PC-9 (cell line): ENCODE data around the gene ABCC6. TPM values are rescaled to one million over a fixed set of nuclear protein-coding genes. Genes with fewer than 3 reads are reported as not detected.

ENCODE experiments used
- BruUV-seq: library from RNA; stranded (reverse); fragments of 400-500 nt; replicated peaks from 2 replicates; lab custom pipeline; 2021; lab: Mats Ljungman, UMichigan
- CTCF ChIA-PET: fragments of 300-600 bp; sonication (Branson Sonifier 250); formaldehyde crosslinking; loops from one replicate; lab custom pipeline; 2022; ENCODE audit warnings: antibody characterized with exemption; lab: Charles Lee
- POLR2A ChIA-PET: fragments of 300-600 bp; sonication (Branson Sonifier 250); formaldehyde crosslinking; loops from one replicate; lab custom pipeline; 2022; ENCODE audit warnings: antibody characterized with exemption; ENCODE audit not compliant: unreplicated experiment; lab: Charles Lee
- DNase-seq, 2 experiments: peaks; one replicate each; pipeline versions ENCODE4 v3.0.0 to v3.0.0-alpha.2; 2015 to 2022; ENCODE audit warnings: mixed read lengths in 1 of 2
- H2AFZ ChIP-seq: fragments of 200-600 bp; sonication (generic); 2 replicates; pipeline ENCODE4 v1.8.1; 2017; ENCODE audit warnings: antibody characterized with exemption
- H3F3A ChIP-seq: fragments of 200-600 bp; sonication (generic); 2 replicates; pipeline ENCODE4 v1.8.1; 2017; ENCODE audit warnings: antibody characterized with exemption, mild to moderate bottlenecking, low read depth; ENCODE audit not compliant: insufficient read depth
- H3K27ac ChIP-seq: fragments of 200-600 bp; sonication (generic); 2 replicates; pipeline ENCODE4 v1.6.1; 2016; ENCODE audit warnings: mixed run types
- H3K27me3 ChIP-seq: fragments of 200-600 bp; sonication (generic); 2 replicates; pipeline ENCODE4 v1.6.1; 2016; ENCODE audit warnings: low read depth, mixed run types; ENCODE audit not compliant: insufficient read depth
- H3K36me3 ChIP-seq: fragments of 200-600 bp; sonication (generic); 2 replicates; pipeline ENCODE4 v1.6.1; 2016; ENCODE audit warnings: low read depth, mixed run types
- H3K4me1 ChIP-seq: fragments of 200-600 bp; sonication (generic); replicated peaks from 2 replicates; pipeline ENCODE4 v1.6.1; 2016; ENCODE audit warnings: mixed run types; ENCODE audit not compliant: insufficient read depth
- H3K4me2 ChIP-seq: fragments of 200-600 bp; sonication (generic); 2 replicates; pipeline ENCODE4 v1.6.1; 2017; ENCODE audit warnings: mixed run types
- H3K4me3 ChIP-seq: fragments of 200-600 bp; sonication (generic); 2 replicates; pipeline ENCODE4 v1.6.1; 2016; ENCODE audit warnings: mixed run types
- H3K79me2 ChIP-seq: fragments of 200-600 bp; sonication (generic); 2 replicates; pipeline ENCODE4 v1.6.1; 2017; ENCODE audit warnings: low read depth, mixed run types
- H3K9me2 ChIP-seq: fragments of 200-600 bp; sonication (generic); 2 replicates; pipeline ENCODE4 v1.8.1; 2017; ENCODE audit warnings: mild to moderate bottlenecking; ENCODE audit not compliant: insufficient read depth
- H3K9me3 ChIP-seq: fragments of 200-600 bp; sonication (generic); 2 replicates; pipeline ENCODE4 v1.8.1; 2016; ENCODE audit warnings: low read depth; ENCODE audit not compliant: insufficient read depth
- H4K20me1 ChIP-seq: fragments of 200-600 bp; sonication (generic); 2 replicates; pipeline ENCODE4 v1.8.1; 2017; ENCODE audit not compliant: insufficient read depth
- EZH2 ChIP-seq: fragments of 200-600 bp; sonication (generic); IDR thresholded peaks from 2 replicates; pipeline ENCODE4 v1.8.0; 2017; ENCODE audit warnings: antibody characterized with exemption, low read depth
- intact Hi-C: fragments of 100-400 bp; cut with micrococcal nuclease; formaldehyde crosslinking; loops from one replicate; pipeline ENCODE4 v1.10.0; 2022; ENCODE audit not compliant: unreplicated experiment
- total RNA-seq: library from RNA; stranded (reverse); gene quantifications from 2 replicates; pipeline ENCODE4 v1.2.3, GENCODE V29; 2021
- TF ChIP-seq, protein P1 (sequence below): fragments of 200-600 bp; sonication (generic); conservative IDR thresholded peaks from 2 replicates; pipeline ENCODE4 v1.6.1; 2017; ENCODE audit warnings: mixed run types, antibody characterized with exemption, mild to moderate bottlenecking, moderate library complexity

Gene ABCC6
- total RNA-seq, 1 experiment from 2014 or later: 2.8 TPM

DNA sequence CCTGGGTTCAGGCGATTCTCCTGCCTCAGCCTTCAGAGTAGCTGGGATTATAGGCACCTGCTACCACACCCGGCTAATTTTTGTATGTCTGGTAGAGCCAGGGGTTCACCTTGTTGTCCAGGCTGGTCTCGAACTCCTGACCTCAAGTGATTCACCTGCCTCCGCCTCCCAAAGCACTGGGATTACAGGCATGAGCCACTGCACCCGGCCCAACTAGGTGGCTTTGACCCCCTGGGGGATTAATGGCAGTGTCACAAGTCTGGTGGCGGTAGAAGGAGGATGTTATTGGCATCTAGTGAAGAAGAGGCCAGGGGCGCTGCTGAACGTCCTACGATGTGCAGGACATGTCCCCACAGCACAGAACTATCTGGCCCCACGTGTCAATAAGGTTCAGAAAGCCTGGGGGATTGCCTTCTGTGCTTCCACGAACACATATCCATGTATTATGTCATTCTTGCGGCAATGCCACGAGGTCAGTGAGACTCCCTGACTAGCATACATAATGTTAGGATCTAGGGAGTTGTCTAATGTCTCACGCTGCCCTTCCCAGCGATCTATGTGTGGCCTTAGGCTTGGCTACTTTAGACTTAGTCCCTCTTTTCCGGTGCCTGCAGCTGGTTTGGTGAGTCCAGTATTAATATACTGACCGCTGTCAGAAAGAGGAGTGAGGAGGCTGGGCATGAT, 75.8 kb downstream of the ABCC6 start:
- no peak overlapping the region for H3K4me2 ChIP-seq
- DNase-seq: no peak
- no peaks in the 10 kb centered on the region for H3K9me3 ChIP-seq
- POLR2A ChIA-PET: no interaction called here
- no peaks in the 10 kb centered on the region for H3K27me3 ChIP-seq
- no peak for TF ChIP-seq EZH2
- TF ChIP-seq, protein P1, sequence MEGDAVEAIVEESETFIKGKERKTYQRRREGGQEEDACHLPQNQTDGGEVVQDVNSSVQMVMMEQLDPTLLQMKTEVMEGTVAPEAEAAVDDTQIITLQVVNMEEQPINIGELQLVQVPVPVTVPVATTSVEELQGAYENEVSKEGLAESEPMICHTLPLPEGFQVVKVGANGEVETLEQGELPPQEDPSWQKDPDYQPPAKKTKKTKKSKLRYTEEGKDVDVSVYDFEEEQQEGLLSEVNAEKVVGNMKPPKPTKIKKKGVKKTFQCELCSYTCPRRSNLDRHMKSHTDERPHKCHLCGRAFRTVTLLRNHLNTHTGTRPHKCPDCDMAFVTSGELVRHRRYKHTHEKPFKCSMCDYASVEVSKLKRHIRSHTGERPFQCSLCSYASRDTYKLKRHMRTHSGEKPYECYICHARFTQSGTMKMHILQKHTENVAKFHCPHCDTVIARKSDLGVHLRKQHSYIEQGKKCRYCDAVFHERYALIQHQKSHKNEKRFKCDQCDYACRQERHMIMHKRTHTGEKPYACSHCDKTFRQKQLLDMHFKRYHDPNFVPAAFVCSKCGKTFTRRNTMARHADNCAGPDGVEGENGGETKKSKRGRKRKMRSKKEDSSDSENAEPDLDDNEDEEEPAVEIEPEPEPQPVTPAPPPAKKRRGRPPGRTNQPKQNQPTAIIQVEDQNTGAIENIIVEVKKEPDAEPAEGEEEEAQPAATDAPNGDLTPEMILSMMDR: no peak
- CTCF ChIA-PET: no interaction called here
- BruUV-seq: no TSS peak
- H2AFZ ChIP-seq: no peak overlapping the region
- H4K20me1 ChIP-seq: peaks cover 20% of the 10 kb centered on the region
- intact Hi-C loops: no loop called here
- H3K36me3 ChIP-seq: no peaks in the 10 kb centered on the region
- H3K9me2 ChIP-seq: no peaks in the 10 kb centered on the region
- H3F3A ChIP-seq: peaks cover 37% of the 10 kb centered on the region; the same call in 1 of the 2 replicates
- H3K27ac ChIP-seq: no peak overlapping the region
- no peak overlapping the region for H3K4me3 ChIP-seq
- H3K4me1 ChIP-seq: no peaks in the 10 kb centered on the region
- no peaks in the 10 kb centered on the region for H3K79me2 ChIP-seq

DNA sequence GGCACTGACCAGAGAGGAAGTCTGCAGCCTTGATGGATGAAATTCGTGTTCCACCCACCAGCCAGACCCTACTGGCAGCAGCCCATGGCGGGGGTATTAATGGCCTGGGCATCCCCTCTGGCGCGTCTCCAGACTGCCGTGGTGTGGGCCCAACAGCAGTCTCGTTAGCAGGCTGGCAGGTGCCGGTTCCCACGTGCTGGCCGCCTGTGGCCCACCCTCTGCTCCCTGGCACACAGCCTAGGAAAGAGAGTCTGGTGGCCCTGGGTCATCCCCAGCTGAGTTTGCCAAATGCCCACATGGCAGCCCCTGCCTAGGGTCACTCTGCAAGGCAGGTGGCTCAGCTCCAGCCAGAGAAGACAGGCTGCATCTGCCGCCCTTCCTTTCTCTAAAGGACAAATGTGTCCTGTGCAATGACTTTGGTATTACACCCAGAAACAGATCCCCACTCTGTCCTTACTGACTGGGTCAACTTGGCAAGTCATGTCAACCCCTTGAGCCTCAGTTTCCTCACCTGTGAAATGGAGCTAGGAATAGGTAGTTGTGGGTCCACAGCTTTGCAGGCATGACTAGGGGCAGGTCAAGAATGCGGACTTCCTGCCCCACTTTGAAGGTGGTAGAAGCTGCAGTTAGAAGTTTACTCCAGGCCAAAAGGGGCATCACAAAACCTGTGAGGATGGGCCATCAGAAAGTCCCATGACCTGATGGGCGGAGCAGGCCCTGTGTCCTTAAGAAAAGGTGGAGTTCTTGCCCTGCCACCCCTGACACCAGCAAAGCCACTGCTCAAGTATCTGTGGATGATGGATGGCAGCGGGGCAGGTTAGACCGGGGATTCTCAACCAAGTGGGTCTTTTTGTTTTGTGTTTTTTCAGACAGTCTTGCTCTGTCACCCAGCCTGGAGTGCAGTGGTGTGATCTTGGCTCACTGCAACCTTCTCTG, 76.6 kb downstream of the ABCC6 start:
- peaks cover 33% of the 10 kb centered on the region; the same call in 1 of the 2 replicates for H3F3A ChIP-seq
- H3K9me3 ChIP-seq: no peaks in the 10 kb centered on the region
- H3K27ac ChIP-seq: no peak overlapping the region
- BruUV-seq: no TSS peak
- ChIA-PET CTCF (no interaction called here), POLR2A (interaction anchor here (0.6 kb wide), 1 partner anchor 36 kb away, joined by 6 read pairs; no protein-coding TSS in a partner anchor)
- H3K36me3 ChIP-seq: no peaks in the 10 kb centered on the region
- H3K4me1 ChIP-seq: no peaks in the 10 kb centered on the region
- peaks cover 23% of the 10 kb centered on the region for H4K20me1 ChIP-seq
- no peak overlapping the region for H2AFZ ChIP-seq
- no peaks in the 10 kb centered on the region for H3K79me2 ChIP-seq
- TF ChIP-seq EZH2: no peak
- TF ChIP-seq, protein P1: no peak
- DNase-seq: no peak
- H3K4me3 ChIP-seq: no peak overlapping the region
- no peak overlapping the region for H3K4me2 ChIP-seq
- H3K9me2 ChIP-seq: no peaks in the 10 kb centered on the region
- intact Hi-C loops: no loop called here
- no peaks in the 10 kb centered on the region for H3K27me3 ChIP-seq

DNA sequence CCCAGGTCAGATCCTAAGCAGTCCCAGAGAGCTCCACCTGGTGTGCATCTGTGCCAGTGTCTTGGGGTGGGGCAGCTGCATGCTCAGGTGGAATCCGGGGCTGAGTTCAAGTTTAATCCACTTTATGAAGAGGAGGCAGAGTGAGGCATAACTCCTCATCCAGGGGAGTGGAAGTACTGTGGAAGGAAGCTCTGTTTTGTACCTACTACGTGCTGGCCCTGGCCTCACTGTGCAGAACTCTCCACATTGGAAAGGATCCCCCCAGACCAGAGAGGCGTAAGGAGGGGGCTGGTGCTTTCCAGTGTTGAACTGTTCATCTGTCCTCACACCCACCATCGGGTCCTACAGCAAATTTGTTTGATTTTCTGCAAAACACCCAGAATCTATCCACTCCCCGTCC, 78.0 kb downstream of the ABCC6 start:
- CTCF ChIA-PET: no interaction called here
- intact Hi-C loops: no loop called here
- no peak overlapping the region for H3K4me3 ChIP-seq
- no peaks in the 10 kb centered on the region for H3K36me3 ChIP-seq
- H2AFZ ChIP-seq: no peak overlapping the region
- DNase-seq: no peak
- H3K9me3 ChIP-seq: no peaks in the 10 kb centered on the region
- no peaks in the 10 kb centered on the region for H3K27me3 ChIP-seq
- POLR2A ChIA-PET: no interaction called here
- H3K4me1 ChIP-seq: no peaks in the 10 kb centered on the region
- no peak for TF ChIP-seq EZH2
- TF ChIP-seq, protein P1: no peak
- H3K79me2 ChIP-seq: no peaks in the 10 kb centered on the region
- BruUV-seq: no TSS peak
- no peak overlapping the region for H3K27ac ChIP-seq
- peaks cover 16% of the 10 kb centered on the region for H4K20me1 ChIP-seq
- H3K4me2 ChIP-seq: no peak overlapping the region
- no peaks in the 10 kb centered on the region for H3K9me2 ChIP-seq
- H3F3A ChIP-seq: peaks cover 20% of the 10 kb centered on the region; the same call in 1 of the 2 replicates
